Panc1 (cell line): ENCODE measurements around the gene HMCN2. TPM values are rescaled to one million over a fixed set of nuclear protein-coding genes. Genes with fewer than 3 reads are reported as not detected.

Experiments
- ATAC-seq: fragments of 200-7000 bp; cut with Tn5 transposase; 2 replicates; pipeline ENCODE4 v1.9.1; 2020; ENCODE audit warnings: mild to moderate bottlenecking, moderate library complexity
- BruUV-seq: library from RNA; stranded (reverse); fragments of 400-500 nt; replicated peaks from 2 replicates; lab custom pipeline; 2021; lab: Mats Ljungman, UMichigan
- CTCF ChIA-PET: fragments of 300-600 bp; sonication (Branson Sonifier 250); formaldehyde crosslinking; loops from one replicate; lab custom pipeline; 2022; ENCODE audit warnings: antibody characterized with exemption; lab: Charles Lee
- POLR2A ChIA-PET: fragments of 300-600 bp; sonication (Branson Sonifier 250); formaldehyde crosslinking; loops from one replicate; lab custom pipeline; 2022; ENCODE audit warnings: antibody characterized with exemption; lab: Charles Lee
- DNase-seq: peaks from one replicate; pipeline ENCODE4 v3.0.0-alpha.2; 2010; ENCODE audit warnings: low read depth, low spot score
- H3K27ac ChIP-seq: 2 replicates; pipeline ENCODE4 v1.5.1; 2011; ENCODE audit warnings: mild to moderate bottlenecking, low read length, inconsistent platforms
- H3K27me3 ChIP-seq: fragments of 200-500 bp; sonication (Bioruptor generic); 2 replicates; pipeline ENCODE4 v1.6.0; 2014; ENCODE audit warnings: low read length, inconsistent platforms; ENCODE audit not compliant: control insufficient read depth, insufficient read depth
- H3K36me3 ChIP-seq: fragments of 200-500 bp; sonication (Bioruptor generic); 2 replicates; pipeline ENCODE4 v1.5.1; 2014; ENCODE audit warnings: inconsistent platforms, mild to moderate bottlenecking, low read length, moderate library complexity; ENCODE audit not compliant: control insufficient read depth, insufficient read depth
- H3K4me1 ChIP-seq: 2 replicates; pipeline ENCODE4 v1.5.1; 2011; ENCODE audit warnings: inconsistent platforms, mild to moderate bottlenecking, low read length, moderate library complexity; ENCODE audit not compliant: control insufficient read depth, insufficient read depth
- H3K4me3 ChIP-seq, 2 experiments: 2 replicates each; pipeline ENCODE4 v1.5.1; 2011 to 2012; ENCODE audit warnings: low read depth in 2 of 2, low read length in 2 of 2, mild to moderate bottlenecking in 2 of 2, inconsistent platforms in 1 of 2, moderate library complexity in 1 of 2
- H3K9me3 ChIP-seq: fragments of 200-500 bp; sonication (Bioruptor generic); 2 replicates; pipeline ENCODE4 v1.5.1; 2014; ENCODE audit warnings: low read depth, mild to moderate bottlenecking, inconsistent platforms, low read length, moderate library complexity; ENCODE audit not compliant: control insufficient read depth, insufficient read depth
- CTCF ChIP-seq: fragments of 450-650 bp; IDR thresholded peaks from 2 replicates; pipeline ENCODE4 v1.5.1; 2017; ENCODE audit warnings: mild to moderate bottlenecking
- POLR2AphosphoS5 ChIP-seq: IDR thresholded peaks from 2 replicates; pipeline ENCODE4 v1.6.1; 2012; ENCODE audit warnings: mild to moderate bottlenecking, low read depth, low read length, moderate library complexity
- REST ChIP-seq, 2 experiments: IDR thresholded peaks; 2 replicates each; pipeline ENCODE4 v1.6.1; 2011 to 2012; ENCODE audit warnings: low read depth in 2 of 2, control low read depth in 1 of 2, low read length in 1 of 2, mild to moderate bottlenecking in 1 of 2, moderate library complexity in 1 of 2; ENCODE audit not compliant: insufficient read depth in 1 of 2
- SIN3A ChIP-seq: IDR thresholded peaks from 2 replicates; pipeline ENCODE4 v1.6.1; 2012; ENCODE audit warnings: low read depth, mild to moderate bottlenecking, low read length, moderate library complexity, borderline replicate concordance; ENCODE audit not compliant: insufficient read depth
- TCF7L2 ChIP-seq: IDR thresholded peaks from 2 replicates; pipeline ENCODE4 v1.6.1; 2011; ENCODE audit warnings: mild to moderate bottlenecking, low read depth, low read length, inconsistent platforms
- in situ Hi-C: cut with HindIII; loops from 2 replicates; pipeline ENCODE4 v1.10.0; 2016; ENCODE audit warnings: low sequenced_read_pairs, low pct_unique_long_range_greater_than_20kb
- intact Hi-C: fragments of 100-400 bp; cut with micrococcal nuclease; formaldehyde crosslinking; loops from one replicate; pipeline ENCODE4 v1.10.0; 2022; ENCODE audit not compliant: unreplicated experiment
- total RNA-seq: library from RNA; stranded (reverse); gene quantifications from one replicate; pipeline ENCODE4 v1.2.1, GENCODE V29; 2021; ENCODE audit not compliant: unreplicated experiment

HMCN2 gene
- total RNA-seq, 1 experiment from 2014 or later = 0.05 TPM

GRCh38 chr9:130443456-130443801, 177.9 kb downstream of the HMCN2 start:
- in situ Hi-C loops (no loop called here), intact Hi-C loops (no loop called here)
- DNase-seq (no peak), ATAC-seq (no peak)
- peaks cover 15% of the 10 kb centered on the region for H3K4me1 ChIP-seq
- CTCF ChIA-PET = interaction anchor here (0.5 kb wide), 1 partner anchor 15 kb away, joined by 3 read pairs; no protein-coding TSS in a partner anchor
- H3K27ac ChIP-seq = no peak overlapping the region
- TF ChIP-seq SIN3A = no peak
- no peak for TF ChIP-seq POLR2AphosphoS5
- no peak for TF ChIP-seq CTCF
- TF ChIP-seq REST (IDR thresholded peaks at IDR 0.05; ENCODE audit: insufficient read depth in 1 of 2, low read depth in 2 of 2, low read length in 1 of 2) = no peak
- POLR2A ChIA-PET = no interaction called here
- BruUV-seq = no TSS peak
- H3K36me3 ChIP-seq = no peaks in the 10 kb centered on the region
- H3K27me3 ChIP-seq = no peaks in the 10 kb centered on the region
- H3K4me3 ChIP-seq = no peak overlapping the region
- peaks cover 7% of the 10 kb centered on the region; the same call in 1 of the 2 replicates for H3K9me3 ChIP-seq

- DNase-seq (no peak), ATAC-seq (peak; percentile 12)
- no peaks in the 10 kb centered on the region for H3K27me3 ChIP-seq
- intact Hi-C loops = no loop called here
- POLR2A ChIA-PET = no interaction called here
- H3K4me3 ChIP-seq = peak overlapping the region in 1 of 2 experiments; percentile 51; a peak in 2 of 4 replicates
- TF ChIP-seq SIN3A = no peak
- TF ChIP-seq POLR2AphosphoS5 = no peak
- no peak for TF ChIP-seq CTCF
- TF ChIP-seq REST (IDR thresholded peaks at IDR 0.05; ENCODE audit: insufficient read depth in 1 of 2, low read depth in 2 of 2, low read length in 1 of 2) = no peak
- TF ChIP-seq TCF7L2 = no peak
- in situ Hi-C loops = no loop called here
- no TSS peak for BruUV-seq
- CTCF ChIA-PET = no interaction called here
- no peaks in the 10 kb centered on the region for H3K36me3 ChIP-seq
- no peak overlapping the region for H3K27ac ChIP-seq
- H3K4me1 ChIP-seq = peaks cover 15% of the 10 kb centered on the region
- H3K9me3 ChIP-seq = peaks cover 7% of the 10 kb centered on the region; the same call in 1 of the 2 replicates
These were observed 178.4 kb downstream of the HMCN2 start for GRCh38 chr9:130443840-130444492.
